Stimulated activated CD8-positive, alpha-beta memory T cell treated with anti-CD3 and anti-CD28 coated beads, Interleukin-12 subunit alpha, Interleukin-12 subunit beta, amount 100 ng/mL, for 24 hours (primary cell): ENCODE data around the gene PDILT.

Experiments used
- DNase-seq: peaks from one replicate; pipeline ENCODE4 v3.0.0-alpha.2; 2020; ENCODE audit errors: extremely low read depth

Gene PDILT

GRCh38 chr16:20401475-20402016 lies 3.0 kb downstream of the PDILT start:
- no peak for DNase-seq

GRCh38 chr16:20401066-20401465 lies 3.5 kb downstream of the PDILT start:
- DNase-seq: no peak

GRCh38 chr16:20399185-20399584 lies 5.4 kb downstream of the PDILT start:
- no peak for DNase-seq

DNA sequence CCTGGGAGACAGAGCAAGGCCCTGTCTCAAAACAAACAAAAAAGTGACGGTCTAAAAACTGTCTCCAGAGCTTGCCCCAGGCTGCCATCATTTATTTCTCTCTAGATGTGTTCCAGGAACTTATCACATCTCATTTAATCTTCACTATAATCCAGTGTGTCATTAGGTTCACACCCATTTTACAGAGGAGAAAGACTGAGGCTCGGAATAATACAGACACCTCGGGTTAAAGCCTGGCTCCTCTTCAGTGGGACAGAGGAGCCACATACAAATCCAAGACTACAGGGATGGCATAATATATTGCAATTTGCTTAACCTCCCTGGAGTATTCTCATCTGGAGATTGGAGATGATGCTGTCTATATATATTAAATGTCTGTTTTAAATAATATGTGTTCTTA lies 5.9 kb downstream of the PDILT start:
- DNase-seq: no peak

GRCh38 chr16:20397468-20398074 lies 7.0 kb downstream of the PDILT start:
- no peak for DNase-seq

DNA sequence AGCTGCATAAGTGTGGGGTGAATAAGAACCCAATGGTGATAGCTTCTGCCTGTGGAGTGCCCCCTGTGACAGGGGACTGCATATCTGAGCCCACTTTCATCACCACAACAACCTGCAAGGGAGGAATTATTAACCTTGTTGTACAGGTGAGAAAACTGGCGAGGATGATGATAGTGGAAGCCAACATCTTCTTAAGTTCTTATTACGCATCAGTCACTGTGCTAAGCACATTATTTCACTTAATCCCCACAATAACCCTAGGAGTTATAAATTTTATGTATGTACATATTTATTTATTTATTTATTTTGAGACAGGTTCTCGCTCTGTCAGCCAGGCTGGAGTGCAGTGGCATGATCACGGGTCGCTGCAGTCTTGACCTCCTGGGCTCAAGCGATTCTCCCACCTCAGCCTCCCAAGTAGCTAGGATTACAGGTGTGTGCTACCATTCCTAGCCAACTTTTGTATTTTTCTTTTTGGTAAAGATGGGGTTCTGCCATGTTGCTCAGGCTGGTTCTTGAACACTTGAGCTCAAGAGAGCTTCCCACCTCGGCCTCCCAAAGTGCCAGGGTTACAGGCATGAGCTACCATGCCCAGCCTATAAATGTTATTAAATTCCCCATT lies 7.6 kb downstream of the PDILT start:
- DNase-seq: no peak

GRCh38 chr16:20395946-20396345 lies 8.6 kb downstream of the PDILT start:
- DNase-seq: no peak

GRCh38 chr16:20393801-20394577 lies 10.5 kb downstream of the PDILT start:
- DNase-seq: no peak

- DNase-seq: no peak
These were observed 13.5 kb downstream of the PDILT start for GRCh38 chr16:20391045-20391444.

- no peak for DNase-seq
These were observed 15.7 kb downstream of the PDILT start for GRCh38 chr16:20388854-20389253.

DNA sequence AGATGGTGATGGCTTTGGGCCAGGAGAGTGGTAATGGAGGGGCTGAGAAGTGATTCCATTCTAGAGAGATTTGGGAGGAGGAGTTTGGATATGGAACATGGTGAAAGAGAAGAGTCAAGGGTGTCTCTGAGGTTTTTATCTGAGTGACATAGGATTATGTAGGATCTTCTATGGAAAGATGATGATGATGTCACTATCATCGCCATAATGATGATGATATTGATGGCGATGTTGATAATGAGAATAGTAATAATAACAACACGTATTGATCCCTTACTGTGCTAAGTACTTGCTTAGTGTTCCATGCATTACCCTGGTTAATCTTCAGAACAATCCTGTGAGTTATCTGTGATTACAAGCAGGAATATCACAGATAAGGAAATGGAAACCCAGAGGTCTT lies 16.6 kb downstream of the PDILT start:
- DNase-seq: no peak

- DNase-seq: no peak
These were observed 18.4 kb downstream of the PDILT start for GRCh38 chr16:20385844-20386832.

DNA sequence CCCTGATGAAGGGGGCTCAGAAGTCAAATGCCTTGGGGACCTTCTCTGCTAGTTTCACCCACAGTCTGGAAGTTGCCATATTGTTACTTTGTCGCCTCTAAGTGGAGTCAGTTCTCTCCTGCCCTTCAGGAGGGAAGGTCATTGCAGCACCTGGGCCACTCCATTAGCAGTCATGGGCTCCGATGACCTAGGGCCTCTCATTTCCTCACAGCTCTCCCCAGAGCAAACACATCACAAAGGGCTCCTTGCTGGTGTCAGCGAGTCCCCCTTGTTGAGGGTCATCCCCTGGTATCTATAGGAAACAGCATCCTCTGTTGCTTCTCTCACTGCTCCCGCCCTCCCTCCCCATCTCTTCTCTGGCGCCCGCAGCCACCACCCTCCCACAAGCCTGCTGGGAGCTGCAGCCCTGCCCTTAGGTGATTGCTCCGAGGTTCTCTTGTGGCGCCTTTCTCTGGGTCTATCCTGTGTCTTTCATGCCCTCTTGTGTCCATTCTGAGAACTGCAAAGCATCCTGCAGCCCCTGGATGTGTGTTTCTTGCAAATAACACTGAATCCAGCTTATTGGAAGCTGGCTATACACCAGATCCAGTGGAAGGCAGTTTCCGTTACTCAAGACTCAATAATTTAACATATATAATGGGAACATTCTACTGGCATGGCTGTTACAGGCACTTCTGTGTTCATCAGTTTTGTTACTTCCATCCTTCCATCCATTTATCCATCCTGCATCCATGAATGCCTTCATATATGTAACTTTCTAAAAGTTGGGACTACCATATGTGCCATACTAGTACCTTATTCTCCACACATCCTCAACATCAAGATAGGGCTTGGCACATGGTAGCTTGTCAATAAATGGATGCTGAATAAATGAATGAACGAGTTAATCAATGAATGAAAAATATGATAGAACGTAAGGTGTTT lies 21.2 kb downstream of the PDILT start:
- DNase-seq: no peak

DNA sequence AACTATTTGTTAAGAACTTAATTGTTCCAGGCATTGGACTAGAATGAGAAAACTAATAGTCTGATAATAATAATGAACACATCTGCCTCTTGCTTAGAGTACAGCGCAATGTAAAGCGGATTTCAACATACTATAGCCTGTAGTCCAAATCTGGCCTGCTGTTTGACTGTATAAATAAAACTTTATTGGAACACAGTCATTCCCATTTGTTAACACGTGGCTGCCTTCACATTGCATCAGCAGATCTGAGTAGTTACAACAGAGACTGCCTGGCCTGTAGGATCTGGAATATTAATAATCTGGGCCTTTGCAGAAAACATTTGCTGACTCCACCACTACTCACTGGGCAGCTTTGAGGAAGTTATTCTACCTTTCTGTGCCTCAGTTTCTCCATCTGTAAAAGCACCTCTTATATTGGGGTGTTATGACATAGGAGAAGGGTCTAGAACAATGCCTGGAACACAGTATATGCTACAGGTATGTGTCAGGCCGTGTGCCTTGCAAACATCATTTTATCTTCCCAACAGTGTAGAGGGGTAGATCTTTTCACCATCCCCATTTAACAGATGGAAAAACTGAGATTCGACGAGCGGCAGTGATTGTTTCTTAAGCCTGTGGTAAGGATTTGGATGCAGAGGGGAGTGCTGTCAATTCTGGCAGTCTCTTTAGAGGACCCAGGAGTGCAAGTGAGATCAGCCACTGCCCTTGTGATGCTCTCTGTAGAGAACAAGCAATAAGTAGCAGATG lies 22.2 kb downstream of the PDILT start:
- no peak for DNase-seq

- no peak for DNase-seq
These were observed 23.8 kb downstream of the PDILT start for GRCh38 chr16:20380782-20381181.

DNA sequence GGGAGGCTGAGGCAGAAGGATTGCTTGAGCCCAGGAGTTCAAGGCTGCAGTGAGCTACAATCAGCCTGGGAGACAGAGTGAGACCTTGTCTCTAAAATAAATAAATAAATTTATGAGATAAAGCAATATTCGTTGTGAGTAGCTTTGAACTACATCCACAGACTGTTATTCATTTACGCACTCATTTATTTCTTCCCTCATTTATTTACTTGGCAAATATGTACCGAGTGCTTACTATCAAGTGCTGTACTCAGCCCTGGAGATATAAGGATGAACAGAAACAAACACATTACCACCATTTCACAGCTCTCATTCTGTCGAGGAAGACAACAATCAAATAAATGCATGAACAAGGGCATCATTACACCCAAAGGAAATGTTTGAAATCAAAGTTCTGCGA lies 27.4 kb downstream of the PDILT start:
- DNase-seq: no peak

GRCh38 chr16:20372701-20373100 lies 31.8 kb downstream of the PDILT start:
- no peak for DNase-seq

DNA sequence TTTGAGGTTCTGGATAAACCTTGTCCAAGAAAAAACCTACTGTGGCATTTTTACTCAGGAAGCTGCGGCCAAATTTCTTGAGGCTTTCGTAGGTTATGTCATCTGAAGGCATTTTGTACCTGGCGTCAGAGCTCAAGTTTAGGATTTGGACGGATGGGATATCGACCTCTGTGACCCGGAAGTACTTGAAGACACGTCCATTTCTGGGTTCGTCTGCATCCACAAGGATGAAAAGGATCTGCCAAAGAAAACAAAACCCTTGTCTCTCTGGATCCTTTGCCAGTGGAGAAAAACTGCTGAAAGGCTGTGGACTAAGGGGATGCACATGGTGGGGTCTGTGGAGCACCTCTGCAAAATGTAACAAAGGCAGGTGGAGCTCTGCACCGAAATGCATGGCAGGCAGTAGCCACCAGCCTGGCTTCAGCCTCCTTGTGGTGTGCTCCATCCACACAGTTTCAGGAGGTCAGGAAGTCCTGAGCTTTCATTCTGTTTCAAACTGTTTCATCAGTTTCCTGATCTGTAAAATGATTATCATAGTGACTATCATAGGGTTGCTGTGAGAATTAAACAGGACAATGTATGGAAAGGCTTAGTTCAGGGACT lies 35.0 kb downstream of the PDILT start:
- no peak for DNase-seq

GRCh38 chr16:20364051-20364450 lies 40.5 kb downstream of the PDILT start:
- DNase-seq: no peak
